ENCODE results near the gene TAF6. TPM values are rescaled to one million over a fixed set of nuclear protein-coding genes. Genes with fewer than 3 reads are reported as not detected.

TAF6 gene
- total RNA-seq, 2 experiments from 2014 or later, result 70.2 to 75.6 TPM

DNA sequence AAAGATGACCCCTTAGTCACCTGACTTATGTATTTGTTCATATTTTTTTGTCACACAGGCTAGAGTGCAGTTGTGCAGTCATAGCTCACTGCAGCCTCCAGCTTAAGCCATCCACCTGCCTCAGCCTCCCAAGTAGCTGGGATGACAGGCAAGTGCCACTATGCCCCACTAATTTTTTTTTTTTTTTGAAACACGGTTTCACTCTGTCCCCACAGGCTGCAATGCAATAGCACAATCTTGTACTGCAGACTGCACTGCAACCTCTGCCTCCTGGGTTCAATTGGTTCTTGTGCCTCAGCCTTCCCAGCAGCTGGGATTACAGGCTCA, 9.4 kb upstream of the TAF6 start:
- CTCF ChIA-PET, result interaction anchor here (0.8 to 1.7 kb wide), 2 partner anchors 18 to 27 kb away, joined by 3 to 11 read pairs; partner anchors contain the start of genes AP4M1 and MCM7
- POLR2A ChIA-PET, result interaction anchor here (0.8 to 1.0 kb wide), 2 partner anchors 19 to 27 kb away, joined by 3 to 6 read pairs; partner anchors contain the start of genes AP4M1 and MCM7

GRCh38 chr7:100127866-100128636, 8.9 kb upstream of the TAF6 start:
- POLR2A ChIA-PET, result interaction anchor here (0.8 to 1.0 kb wide), 2 partner anchors 20 to 26 kb away, joined by 3 to 6 read pairs; partner anchors contain the start of genes AP4M1 and MCM7

GRCh38 chr7:100126931-100127865, 8.0 kb upstream of the TAF6 start, which contains the start of gene MBLAC1:
TSS of gene MBLAC1 (plus strand) at chr7:100126967. CDS start at chr7:100127396, 429 bp downstream.
- ChIA-PET CTCF (interaction anchor here (0.5 to 2.4 kb wide), 4 partner anchors 25 to 212 kb away, joined by 3 to 11 read pairs (median 6); partner anchors contain the start of genes AP4M1 and MCM7), POLR2A (interaction anchor here (0.5 to 1.9 kb wide), 4 partner anchors 22 to 302 kb away, joined by 3 to 14 read pairs (median 4); partner anchors contain the start of genes AP4M1, LAMTOR4 and MCM7)

More at GRCh38 chr7:100127866-100128636, 8.9 kb upstream of the TAF6 start:
- CTCF ChIA-PET, result interaction anchor here (0.8 to 1.7 kb wide), 2 partner anchors 18 to 27 kb away, joined by 3 to 11 read pairs; partner anchors contain the start of genes AP4M1 and MCM7

- CTCF ChIA-PET, result interaction anchor here (0.5 to 2.4 kb wide), 5 partner anchors 21 to 213 kb away, joined by 3 to 7 read pairs (median 4); no protein-coding TSS in a partner anchor
- POLR2A ChIA-PET, result interaction anchor here (0.5 to 1.9 kb wide), 4 partner anchors 23 to 303 kb away, joined by 3 to 14 read pairs (median 4); partner anchors contain the start of genes AP4M1, LAMTOR4 and MCM7
Measured at GRCh38 chr7:100126239-100126930, 7.2 kb upstream of the TAF6 start.

DNA sequence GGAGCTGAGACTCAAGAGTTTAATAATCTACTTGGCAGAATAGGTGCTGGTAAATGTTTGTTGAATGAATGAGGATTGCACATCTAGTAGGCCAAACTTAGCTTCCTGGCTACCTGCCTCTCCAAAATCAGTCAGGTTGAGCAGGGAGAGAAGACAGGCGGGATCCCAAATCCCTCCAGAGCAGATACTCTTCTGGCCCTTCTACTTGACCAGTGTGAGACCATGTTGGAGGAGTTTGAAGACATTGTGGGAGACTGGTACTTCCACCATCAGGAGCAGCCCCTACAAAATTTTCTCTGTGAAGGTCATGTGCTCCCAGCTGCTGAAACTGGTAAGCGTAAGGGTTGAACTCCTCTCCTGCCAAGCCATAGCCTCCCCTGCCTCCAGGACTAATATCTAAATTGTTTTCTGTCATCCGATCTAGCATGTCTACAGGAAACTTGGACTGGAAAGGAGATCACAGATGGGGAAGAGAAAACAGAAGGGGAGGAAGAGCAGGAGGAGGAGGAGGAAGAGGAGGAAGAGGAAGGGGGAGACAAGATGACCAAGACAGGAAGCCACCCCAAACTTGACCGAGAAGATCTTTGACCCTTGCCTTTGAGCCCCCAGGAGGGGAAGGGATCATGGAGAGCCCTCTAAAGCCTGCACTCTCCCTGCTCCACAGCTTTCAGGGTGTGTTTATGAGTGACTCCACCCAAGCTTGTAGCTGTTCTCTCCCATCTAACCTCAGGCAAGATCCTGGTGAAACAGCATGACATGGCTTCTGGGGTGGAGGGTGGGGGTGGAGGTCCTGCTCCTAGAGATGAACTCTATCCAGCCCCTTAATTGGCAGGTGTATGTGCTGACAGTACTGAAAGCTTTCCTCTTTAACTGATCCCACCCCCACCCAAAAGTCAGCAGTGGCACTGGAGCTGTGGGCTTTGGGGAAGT, 5.4 kb upstream of the TAF6 start:
- POLR2A ChIA-PET, result no interaction called here
- CTCF ChIA-PET, result interaction anchor here (0.6 to 2.4 kb wide), 2 partner anchors 34 to 325 kb away, joined by 3 to 7 read pairs; no protein-coding TSS in a partner anchor

GRCh38 chr7:100122568-100122967, 3.4 kb upstream of the TAF6 start:
- ChIA-PET POLR2A (no interaction called here), CTCF (interaction anchor here (0.8 to 3.1 kb wide), 3 partner anchors 9 to 22 kb away, joined by 4 to 16 read pairs (median 6); no protein-coding TSS in a partner anchor)

DNA sequence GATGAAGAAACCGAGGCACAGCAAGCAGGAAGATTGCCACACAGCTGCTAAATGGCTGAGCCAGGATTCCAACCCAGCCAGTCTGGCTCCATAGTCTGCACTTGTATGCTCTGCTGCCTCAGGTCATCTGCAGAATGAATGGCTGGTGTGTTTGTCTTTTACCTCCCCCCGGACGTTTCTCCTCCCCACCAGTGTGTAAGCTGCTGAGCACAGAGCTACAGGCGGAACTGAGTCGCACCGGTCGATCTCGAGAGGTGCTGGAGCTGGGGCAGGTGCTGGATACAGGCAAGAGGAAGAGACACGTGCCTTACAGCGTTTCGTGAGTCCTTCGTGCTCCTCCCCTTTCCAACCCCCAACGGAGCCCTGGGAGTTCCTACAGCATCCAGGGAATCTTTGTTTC, 2.9 kb upstream of the TAF6 start:
- CTCF ChIA-PET, result interaction anchor here (3.1 kb wide), 1 partner anchor 9 kb away, joined by 16 read pairs; no protein-coding TSS in a partner anchor
- POLR2A ChIA-PET, result no interaction called here

DNA sequence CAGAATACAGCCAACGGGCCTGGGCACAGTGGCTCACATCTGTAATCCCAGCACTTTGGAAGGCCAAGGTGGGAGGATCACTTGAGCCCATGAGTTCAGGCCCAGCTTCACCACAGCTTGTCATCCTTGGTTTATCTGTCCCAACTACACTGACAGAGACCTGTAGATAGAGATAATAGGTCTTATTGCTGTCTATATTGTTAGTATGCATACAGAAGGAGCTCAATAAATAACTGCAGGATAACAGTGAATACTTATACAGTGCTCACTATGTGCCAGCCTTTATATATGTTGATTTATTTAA, 1.5 kb upstream of the TAF6 start:
- ChIA-PET POLR2A (interaction anchor here (0.6 to 1.8 kb wide), 6 partner anchors 20 to 308 kb away, joined by 3 to 6 read pairs (median 3); partner anchors contain the start of genes LAMTOR4 and ZCWPW1), CTCF (interaction anchor here (1.0 to 3.1 kb wide), 3 partner anchors 11 to 38 kb away, joined by 3 to 16 read pairs (median 5); partner anchors contain the start of gene AP4M1)

- CTCF ChIA-PET, result interaction anchor here (0.6 to 3.1 kb wide), 4 partner anchors 11 to 38 kb away, joined by 3 to 16 read pairs (median 4); partner anchors contain the start of gene AP4M1
- POLR2A ChIA-PET, result interaction anchor here (0.6 to 1.8 kb wide), 6 partner anchors 20 to 309 kb away, joined by 3 to 6 read pairs (median 3); partner anchors contain the start of genes LAMTOR4 and ZCWPW1
Measured at GRCh38 chr7:100119970-100120732, 993 bp upstream of the TAF6 start.

- CTCF ChIA-PET, result no interaction called here
- POLR2A ChIA-PET, result interaction anchor here (0.7 kb wide), 1 partner anchor 29 kb away, joined by 11 read pairs; no protein-coding TSS in a partner anchor
Measured at GRCh38 chr7:100118388-100119071, 628 bp downstream of the TAF6 start.

GRCh38 chr7:100115026-100115425, 4.1 kb downstream of the TAF6 start:
- CTCF ChIA-PET, result interaction anchor here (0.6 kb wide), 1 partner anchor 27 kb away, joined by 5 read pairs; no protein-coding TSS in a partner anchor
- POLR2A ChIA-PET, result no interaction called here

GRCh38 chr7:100111914-100112313, 7.2 kb downstream of the TAF6 start:
- POLR2A ChIA-PET, result interaction anchor here (1.1 kb wide), 1 partner anchor 22 kb away, joined by 3 read pairs; no protein-coding TSS in a partner anchor
- CTCF ChIA-PET, result interaction anchor here (0.7 kb wide), 1 partner anchor 10 kb away, joined by 4 read pairs; the partner anchor contains the start of gene AP4M1

DNA sequence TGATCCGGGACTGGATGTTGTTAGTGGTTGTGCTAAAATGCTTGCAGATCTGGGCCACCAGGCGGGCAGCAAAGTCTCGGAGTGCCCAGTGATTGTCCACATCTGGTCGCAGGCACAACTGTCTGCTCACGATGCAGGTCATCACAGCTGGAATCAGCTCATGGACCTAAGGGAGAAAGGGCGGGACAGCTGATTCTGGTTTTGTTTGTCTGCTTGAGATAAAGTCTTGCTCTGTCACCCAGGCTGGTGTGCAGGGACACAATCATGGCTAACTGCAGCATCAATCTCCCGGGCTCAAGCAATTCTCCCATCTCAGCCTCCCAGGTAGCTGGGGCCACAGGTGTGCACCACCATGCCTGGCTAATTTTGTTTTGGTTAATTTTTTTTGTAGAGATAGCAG, 8.0 kb downstream of the TAF6 start:
- POLR2A ChIA-PET, result interaction anchor here (1.1 kb wide), 1 partner anchor 21 kb away, joined by 3 read pairs; no protein-coding TSS in a partner anchor
- CTCF ChIA-PET, result no interaction called here

DNA sequence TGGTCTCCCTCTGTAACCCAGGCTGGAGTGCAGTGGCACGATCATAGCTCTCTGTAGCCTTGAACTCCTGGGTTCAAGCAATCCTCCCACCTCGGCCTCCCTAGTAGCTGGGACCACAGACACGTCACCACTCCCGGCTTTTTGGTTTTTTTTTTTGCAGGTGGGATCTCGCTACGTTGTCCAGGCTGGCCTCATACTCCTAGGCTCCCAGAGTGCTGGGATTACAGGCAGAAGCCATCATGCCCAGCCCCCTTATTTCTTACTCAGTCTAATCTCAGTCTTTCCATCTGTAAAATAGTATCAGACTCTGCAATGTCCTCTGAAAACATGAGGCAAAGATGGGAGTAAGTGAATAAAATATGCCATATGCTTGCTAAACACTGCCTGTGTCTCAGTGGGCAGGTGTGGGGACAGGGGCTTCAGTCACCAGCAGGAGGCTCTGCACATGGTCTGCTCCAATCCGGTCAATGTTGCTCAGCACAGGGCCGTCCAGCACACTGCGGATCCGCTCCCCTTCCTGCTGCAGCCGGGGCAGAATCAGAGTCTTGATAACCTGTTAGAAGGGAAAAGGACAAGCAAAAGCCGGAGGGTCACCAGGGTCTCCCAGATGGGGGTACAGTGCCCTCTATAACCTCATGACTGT, 9.5 kb downstream of the TAF6 start:
- ChIA-PET POLR2A (no interaction called here), CTCF (interaction anchor here (0.7 kb wide), 1 partner anchor 694 kb away, joined by 3 read pairs; no protein-coding TSS in a partner anchor)

GRCh38 chr7:100107890-100108289, 11.3 kb downstream of the TAF6 start:
- ChIA-PET POLR2A (no interaction called here), CTCF (no interaction called here)
